ENCODE measurements around the gene USH1C.

The USH1C gene

GRCh38 chr11:17477084-17477333, 67.2 kb downstream of the USH1C start:
- H3K4me1 ChIP-seq (ENCODE audit: control insufficient read depth, insufficient read depth, low read length, poor library complexity, severe bottlenecking), result no peaks in the 10 kb centered on the region
- H3K36me3 ChIP-seq (ENCODE audit: control insufficient read depth, insufficient read depth, low read length), result no peaks in the 10 kb centered on the region
- no peak overlapping the region for H3K4me3 ChIP-seq (ENCODE audit: insufficient read depth, low read depth, low read length, poor library complexity, severe bottlenecking)
- H3K27ac ChIP-seq (ENCODE audit: insufficient read depth, low read length, poor library complexity, severe bottlenecking), result no peak overlapping the region
- H3K9me3 ChIP-seq (ENCODE audit: control insufficient read depth, low read length), result no peaks in the 10 kb centered on the region
- no peak for DNase-seq
- H3K27me3 ChIP-seq (replicated peaks; ENCODE audit: control insufficient read depth, insufficient read depth, low read length, poor library complexity, severe bottlenecking), result no peaks in the 10 kb centered on the region

- DNase-seq, result no peak
- Histone ChIP-seq H3K36me3 (ENCODE audit: control insufficient read depth, insufficient read depth, low read length) (no peaks in the 10 kb centered on the region), H3K27me3 (replicated peaks; ENCODE audit: control insufficient read depth, insufficient read depth, low read length, poor library complexity, severe bottlenecking) (no peaks in the 10 kb centered on the region), H3K4me3 (ENCODE audit: insufficient read depth, low read depth, low read length, poor library complexity, severe bottlenecking) (no peak within 1 kb of the TSS), H3K27ac (ENCODE audit: insufficient read depth, low read length, poor library complexity, severe bottlenecking) (no peak within 1 kb of the TSS), H3K4me1 (ENCODE audit: control insufficient read depth, insufficient read depth, low read length, poor library complexity, severe bottlenecking) (no peaks in the 10 kb centered on the region), H3K9me3 (ENCODE audit: control insufficient read depth, low read length) (no peaks in the 10 kb centered on the region)
Measured at GRCh38 chr11:17476317-17477083, 67.7 kb downstream of the USH1C start, which contains the start of gene ABCC8. Gene ABCC8, minus strand, starts transcription at chr11:17476845. Its CDS starts 69 bp downstream, at chr11:17476776.

GRCh38 chr11:17475666-17476316, 68.4 kb downstream of the USH1C start:
- no peaks in the 10 kb centered on the region for H3K9me3 ChIP-seq (ENCODE audit: control insufficient read depth, low read length)
- H3K36me3 ChIP-seq (ENCODE audit: control insufficient read depth, insufficient read depth, low read length), result no peaks in the 10 kb centered on the region
- no peak for DNase-seq
- no peak overlapping the region for H3K27ac ChIP-seq (ENCODE audit: insufficient read depth, low read length, poor library complexity, severe bottlenecking)
- no peaks in the 10 kb centered on the region for H3K4me1 ChIP-seq (ENCODE audit: control insufficient read depth, insufficient read depth, low read length, poor library complexity, severe bottlenecking)
- no peak overlapping the region for H3K4me3 ChIP-seq (ENCODE audit: insufficient read depth, low read depth, low read length, poor library complexity, severe bottlenecking)
- no peaks in the 10 kb centered on the region for H3K27me3 ChIP-seq (replicated peaks; ENCODE audit: control insufficient read depth, insufficient read depth, low read length, poor library complexity, severe bottlenecking)

GRCh38 chr11:17473071-17473744, 71.0 kb downstream of the USH1C start:
- Histone ChIP-seq H3K4me1 (ENCODE audit: control insufficient read depth, insufficient read depth, low read length, poor library complexity, severe bottlenecking) (no peaks in the 10 kb centered on the region), H3K27me3 (replicated peaks; ENCODE audit: control insufficient read depth, insufficient read depth, low read length, poor library complexity, severe bottlenecking) (no peaks in the 10 kb centered on the region), H3K27ac (ENCODE audit: insufficient read depth, low read length, poor library complexity, severe bottlenecking) (no peak overlapping the region), H3K4me3 (ENCODE audit: insufficient read depth, low read depth, low read length, poor library complexity, severe bottlenecking) (no peak overlapping the region), H3K36me3 (ENCODE audit: control insufficient read depth, insufficient read depth, low read length) (no peaks in the 10 kb centered on the region), H3K9me3 (ENCODE audit: control insufficient read depth, low read length) (no peaks in the 10 kb centered on the region)
- no peak for DNase-seq

- H3K4me1 ChIP-seq (ENCODE audit: control insufficient read depth, insufficient read depth, low read length, poor library complexity, severe bottlenecking), result no peaks in the 10 kb centered on the region
- no peaks in the 10 kb centered on the region for H3K36me3 ChIP-seq (ENCODE audit: control insufficient read depth, insufficient read depth, low read length)
- H3K9me3 ChIP-seq (ENCODE audit: control insufficient read depth, low read length), result no peaks in the 10 kb centered on the region
- DNase-seq, result no peak
- H3K4me3 ChIP-seq (ENCODE audit: insufficient read depth, low read depth, low read length, poor library complexity, severe bottlenecking), result no peak overlapping the region
- H3K27me3 ChIP-seq (replicated peaks; ENCODE audit: control insufficient read depth, insufficient read depth, low read length, poor library complexity, severe bottlenecking), result no peaks in the 10 kb centered on the region
- no peak overlapping the region for H3K27ac ChIP-seq (ENCODE audit: insufficient read depth, low read length, poor library complexity, severe bottlenecking)
Measured at GRCh38 chr11:17472467-17472866, 71.7 kb downstream of the USH1C start.

- Histone ChIP-seq H3K4me1 (ENCODE audit: control insufficient read depth, insufficient read depth, low read length, poor library complexity, severe bottlenecking) (no peaks in the 10 kb centered on the region), H3K9me3 (ENCODE audit: control insufficient read depth, low read length) (no peaks in the 10 kb centered on the region), H3K4me3 (ENCODE audit: insufficient read depth, low read depth, low read length, poor library complexity, severe bottlenecking) (no peak overlapping the region), H3K36me3 (ENCODE audit: control insufficient read depth, insufficient read depth, low read length) (no peaks in the 10 kb centered on the region), H3K27ac (ENCODE audit: insufficient read depth, low read length, poor library complexity, severe bottlenecking) (no peak overlapping the region), H3K27me3 (replicated peaks; ENCODE audit: control insufficient read depth, insufficient read depth, low read length, poor library complexity, severe bottlenecking) (no peaks in the 10 kb centered on the region)
- no peak for DNase-seq
Measured at GRCh38 chr11:17471501-17471900, 72.7 kb downstream of the USH1C start.

- Histone ChIP-seq H3K27me3 (replicated peaks; ENCODE audit: control insufficient read depth, insufficient read depth, low read length, poor library complexity, severe bottlenecking) (no peaks in the 10 kb centered on the region), H3K4me3 (ENCODE audit: insufficient read depth, low read depth, low read length, poor library complexity, severe bottlenecking) (no peak overlapping the region)
- no peak for DNase-seq
Measured at GRCh38 chr11:17469998-17470397, 74.2 kb downstream of the USH1C start.

GRCh38 chr11:17468122-17468521, 76.1 kb downstream of the USH1C start:
- H3K36me3 ChIP-seq (ENCODE audit: control insufficient read depth, insufficient read depth, low read length), result no peaks in the 10 kb centered on the region
- H3K9me3 ChIP-seq (ENCODE audit: control insufficient read depth, low read length), result no peaks in the 10 kb centered on the region
- H3K4me3 ChIP-seq (ENCODE audit: insufficient read depth, low read depth, low read length, poor library complexity, severe bottlenecking), result no peak overlapping the region
- no peaks in the 10 kb centered on the region for H3K27me3 ChIP-seq (replicated peaks; ENCODE audit: control insufficient read depth, insufficient read depth, low read length, poor library complexity, severe bottlenecking)
- H3K4me1 ChIP-seq (ENCODE audit: control insufficient read depth, insufficient read depth, low read length, poor library complexity, severe bottlenecking), result no peaks in the 10 kb centered on the region
- DNase-seq, result no peak
- no peak overlapping the region for H3K27ac ChIP-seq (ENCODE audit: insufficient read depth, low read length, poor library complexity, severe bottlenecking)

More at GRCh38 chr11:17469998-17470397, 74.2 kb downstream of the USH1C start:
- H3K4me1 ChIP-seq (ENCODE audit: control insufficient read depth, insufficient read depth, low read length, poor library complexity, severe bottlenecking), result no peaks in the 10 kb centered on the region
- H3K9me3 ChIP-seq (ENCODE audit: control insufficient read depth, low read length), result no peaks in the 10 kb centered on the region
- no peaks in the 10 kb centered on the region for H3K36me3 ChIP-seq (ENCODE audit: control insufficient read depth, insufficient read depth, low read length)
- H3K27ac ChIP-seq (ENCODE audit: insufficient read depth, low read length, poor library complexity, severe bottlenecking), result no peak overlapping the region

- H3K4me3 ChIP-seq (ENCODE audit: insufficient read depth, low read depth, low read length, poor library complexity, severe bottlenecking), result no peak overlapping the region
- no peaks in the 10 kb centered on the region for H3K4me1 ChIP-seq (ENCODE audit: control insufficient read depth, insufficient read depth, low read length, poor library complexity, severe bottlenecking)
- H3K9me3 ChIP-seq (ENCODE audit: control insufficient read depth, low read length), result no peaks in the 10 kb centered on the region
- DNase-seq, result no peak
- H3K27ac ChIP-seq (ENCODE audit: insufficient read depth, low read length, poor library complexity, severe bottlenecking), result no peak overlapping the region
- no peaks in the 10 kb centered on the region for H3K36me3 ChIP-seq (ENCODE audit: control insufficient read depth, insufficient read depth, low read length)
- no peaks in the 10 kb centered on the region for H3K27me3 ChIP-seq (replicated peaks; ENCODE audit: control insufficient read depth, insufficient read depth, low read length, poor library complexity, severe bottlenecking)
Measured at GRCh38 chr11:17463546-17464174, 80.6 kb downstream of the USH1C start.

- no peak for DNase-seq
- H3K27me3 ChIP-seq (replicated peaks; ENCODE audit: control insufficient read depth, insufficient read depth, low read length, poor library complexity, severe bottlenecking), result no peaks in the 10 kb centered on the region
- no peaks in the 10 kb centered on the region for H3K9me3 ChIP-seq (ENCODE audit: control insufficient read depth, low read length)
- H3K27ac ChIP-seq (ENCODE audit: insufficient read depth, low read length, poor library complexity, severe bottlenecking), result no peak overlapping the region
- H3K4me3 ChIP-seq (ENCODE audit: insufficient read depth, low read depth, low read length, poor library complexity, severe bottlenecking), result no peak overlapping the region
- no peaks in the 10 kb centered on the region for H3K4me1 ChIP-seq (ENCODE audit: control insufficient read depth, insufficient read depth, low read length, poor library complexity, severe bottlenecking)
- H3K36me3 ChIP-seq (ENCODE audit: control insufficient read depth, insufficient read depth, low read length), result no peaks in the 10 kb centered on the region
Measured at GRCh38 chr11:17462940-17463339, 81.3 kb downstream of the USH1C start.

All from effector memory CD4-positive, alpha-beta T cell (primary cell).